ENCODE measurements around the gene CALHM1. TPM values are rescaled to one million over a fixed set of nuclear protein-coding genes. Genes with fewer than 3 reads are reported as not detected.
A peak's percentile ranks its signal among the peaks of the same experiment; 100 is the strongest.

The CALHM1 gene
- total and polyA plus RNA-seq, 10 donors, result 0.04 to 0.52 (median 0.10) TPM; not detected in 7

- DNase-seq, result no peak
- no peaks in the 10 kb centered on the region for H3K9me3 ChIP-seq
- intact Hi-C loops (cut with DNase I; ENCODE audit: low total_unique reads), result loop anchor here (2.0 kb wide), 1 partner anchor 58 kb away; no protein-coding TSS in a partner anchor
- TF ChIP-seq, protein P1, sequence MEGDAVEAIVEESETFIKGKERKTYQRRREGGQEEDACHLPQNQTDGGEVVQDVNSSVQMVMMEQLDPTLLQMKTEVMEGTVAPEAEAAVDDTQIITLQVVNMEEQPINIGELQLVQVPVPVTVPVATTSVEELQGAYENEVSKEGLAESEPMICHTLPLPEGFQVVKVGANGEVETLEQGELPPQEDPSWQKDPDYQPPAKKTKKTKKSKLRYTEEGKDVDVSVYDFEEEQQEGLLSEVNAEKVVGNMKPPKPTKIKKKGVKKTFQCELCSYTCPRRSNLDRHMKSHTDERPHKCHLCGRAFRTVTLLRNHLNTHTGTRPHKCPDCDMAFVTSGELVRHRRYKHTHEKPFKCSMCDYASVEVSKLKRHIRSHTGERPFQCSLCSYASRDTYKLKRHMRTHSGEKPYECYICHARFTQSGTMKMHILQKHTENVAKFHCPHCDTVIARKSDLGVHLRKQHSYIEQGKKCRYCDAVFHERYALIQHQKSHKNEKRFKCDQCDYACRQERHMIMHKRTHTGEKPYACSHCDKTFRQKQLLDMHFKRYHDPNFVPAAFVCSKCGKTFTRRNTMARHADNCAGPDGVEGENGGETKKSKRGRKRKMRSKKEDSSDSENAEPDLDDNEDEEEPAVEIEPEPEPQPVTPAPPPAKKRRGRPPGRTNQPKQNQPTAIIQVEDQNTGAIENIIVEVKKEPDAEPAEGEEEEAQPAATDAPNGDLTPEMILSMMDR (IDR thresholded peaks at IDR 0.05 in 8 of 11, conservative IDR thresholded peaks at IDR 0.05 in 3 of 11), result no peak
- TF ChIP-seq POLR2AphosphoS5 (IDR thresholded peaks at IDR 0.05), result peak; percentile 8 to 25 (median 20)
- no peak overlapping the region for H3K4me3 ChIP-seq
- no peak overlapping the region for H3K27ac ChIP-seq
- WGBS, 5 donors, result 68 to 96% (median 76%) methylated on average over 4 to 5 of the region's 5 CpGs
- no peaks in the 10 kb centered on the region for H3K36me3 ChIP-seq
- H3K4me1 ChIP-seq, result peaks cover 0 to 30% (median 19%) of the 10 kb centered on the region in 6 donors
- H3K27me3 ChIP-seq (replicated peaks in 1 of 7), result no peaks in the 10 kb centered on the region
These were observed 21.8 kb upstream of the CALHM1 start for GRCh38 chr10:103480521-103480920.

- H3K9me3 ChIP-seq, result no peaks in the 10 kb centered on the region
- WGBS, 5 donors, result 78 to 96% (median 85%) methylated on average over 7 of the region's 7 CpGs
- intact Hi-C loops (cut with DNase I; ENCODE audit: low total_unique reads), result no loop called here
- H3K27me3 ChIP-seq (replicated peaks in 1 of 7), result no peaks in the 10 kb centered on the region
- H3K4me1 ChIP-seq, result peaks cover 0 to 28% (median 17%) of the 10 kb centered on the region in 6 donors
- no peak within 1 kb of the TSS for H3K4me3 ChIP-seq
- H3K27ac ChIP-seq, result no peak within 1 kb of the TSS
- TF ChIP-seq, protein P1 (IDR thresholded peaks at IDR 0.05 in 8 of 11, conservative IDR thresholded peaks at IDR 0.05 in 3 of 11), result no peak
- TF ChIP-seq POLR2AphosphoS5 (IDR thresholded peaks at IDR 0.05), result no peak
- TF ChIP-seq POLR2A (IDR thresholded peaks at IDR 0.05), result no peak
- DNase-seq, result no peak
- H3K36me3 ChIP-seq, result no peaks in the 10 kb centered on the region
These were observed 20.4 kb upstream of the CALHM1 start, which contains the start of gene CALHM3 for GRCh38 chr10:103479135-103479534. Gene CALHM3 (minus strand): TSS chr10:103479240. CDS start chr10:103479032, 208 bp downstream.

DNA sequence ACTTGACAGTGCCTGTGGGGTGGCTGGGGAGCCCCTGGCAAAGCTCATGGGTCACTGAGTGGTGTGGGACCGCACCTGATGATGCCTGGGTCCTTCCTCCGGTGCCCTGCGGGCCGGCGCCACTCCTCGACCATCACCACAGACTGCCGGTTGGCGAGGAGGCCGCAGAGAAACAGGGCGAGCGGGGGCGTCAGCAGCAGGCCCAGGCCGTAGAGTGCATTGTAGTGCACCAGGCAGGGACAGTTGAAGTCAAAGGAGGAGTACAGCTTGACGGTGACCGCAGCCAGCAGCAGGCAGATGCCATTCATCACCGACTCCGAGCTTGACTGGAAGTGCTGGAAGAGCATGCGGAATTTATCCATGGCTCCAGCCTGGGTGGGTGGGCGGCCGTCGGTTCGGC lies 20.0 kb upstream of the CALHM1 start:
- DNase-seq, result no peak
- Histone ChIP-seq H3K4me1 (peaks cover 0 to 28% (median 17%) of the 10 kb centered on the region in 6 donors), H3K36me3 (no peaks in the 10 kb centered on the region), H3K27me3 (replicated peaks in 1 of 7) (no peaks in the 10 kb centered on the region), H3K27ac (no peak overlapping the region), H3K4me3 (no peak overlapping the region), H3K9me3 (no peaks in the 10 kb centered on the region)
- WGBS, 5 donors, result 87 to 95% (median 93%) methylated on average over 11 to 22 of the region's 22 CpGs
- TF ChIP-seq, protein P1 (IDR thresholded peaks at IDR 0.05 in 8 of 11, conservative IDR thresholded peaks at IDR 0.05 in 3 of 11), result no peak
- no peak for TF ChIP-seq POLR2AphosphoS5 (IDR thresholded peaks at IDR 0.05)
- no peak for TF ChIP-seq POLR2A (IDR thresholded peaks at IDR 0.05)
- intact Hi-C loops (cut with DNase I; ENCODE audit: low total_unique reads), result no loop called here

DNA sequence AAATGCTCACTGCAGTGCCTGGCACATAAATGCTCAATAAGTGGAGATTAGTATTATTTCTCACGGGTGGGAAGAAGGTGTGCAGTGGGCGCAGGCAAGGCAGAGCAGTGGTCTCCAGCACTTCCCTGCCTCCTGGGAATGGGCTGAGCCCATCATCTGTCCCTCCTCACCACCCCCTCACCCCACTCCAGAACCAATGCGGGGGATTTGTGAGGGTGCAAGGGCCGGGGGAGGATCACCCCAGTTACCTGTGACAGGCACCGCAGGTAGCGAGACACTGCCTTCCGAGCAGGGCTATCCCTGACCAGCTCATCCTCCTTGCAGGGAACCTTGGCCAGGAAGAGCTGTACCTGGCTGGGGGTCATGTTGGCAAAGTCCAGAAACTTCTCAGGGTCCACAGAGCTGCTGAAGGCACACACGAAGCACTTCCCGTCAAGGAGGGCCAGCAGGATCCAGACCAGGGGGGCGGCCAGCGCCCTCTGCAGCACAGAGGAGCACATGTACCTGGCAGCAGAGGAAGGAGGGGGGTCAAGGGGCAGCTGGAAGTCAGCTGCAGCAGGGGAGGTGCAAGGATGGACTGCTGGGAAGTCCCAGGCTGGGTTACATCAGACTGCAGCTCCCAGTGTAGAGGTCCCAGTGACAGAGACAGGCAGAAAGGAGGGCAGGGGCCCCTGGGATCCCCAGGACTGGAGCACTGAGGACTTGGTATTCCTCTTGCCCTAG lies 17.5 kb upstream of the CALHM1 start:
- no peaks in the 10 kb centered on the region for H3K36me3 ChIP-seq
- no peak for DNase-seq
- TF ChIP-seq POLR2A (IDR thresholded peaks at IDR 0.05), result no peak
- TF ChIP-seq POLR2AphosphoS5 (IDR thresholded peaks at IDR 0.05), result no peak
- TF ChIP-seq, protein P1 (IDR thresholded peaks at IDR 0.05 in 8 of 11, conservative IDR thresholded peaks at IDR 0.05 in 3 of 11), result peak in 1 of 11 experiments; percentile 10
- no peak overlapping the region for H3K4me3 ChIP-seq
- no peaks in the 10 kb centered on the region for H3K9me3 ChIP-seq
- H3K27me3 ChIP-seq (replicated peaks in 1 of 7), result no peaks in the 10 kb centered on the region
- peaks cover 9 to 40% (median 30%) of the 10 kb centered on the region in 6 donors for H3K4me1 ChIP-seq
- WGBS, 5 donors, result 59 to 79% (median 77%) methylated on average over 6 to 11 of the region's 11 CpGs
- H3K27ac ChIP-seq, result no peak overlapping the region
- intact Hi-C loops (cut with DNase I; ENCODE audit: low total_unique reads), result no loop called here

Measured in spleen (tissue), 11 donors.